Medulla oblongata (tissue), 1 donor: ENCODE data around the gene RPS19BP1.
"Not testable (repeated sequence)": the region's sequence is repeated elsewhere in the genome, so short reads cannot be mapped to it uniquely, and the experiment has no call there.

ENCODE experiments used
- DNase-seq: peaks from one replicate; pipeline ENCODE4 v3.0.0-alpha.2; 2015; ENCODE audit errors: extremely low spot score

The RPS19BP1 gene

GRCh38 chr22:39514373-39514973 is 18.1 kb downstream of the RPS19BP1 start:
- DNase-seq: peak; percentile 76

GRCh38 chr22:39513791-39514190 is 18.8 kb downstream of the RPS19BP1 start:
- no peak for DNase-seq

GRCh38 chr22:39512026-39512425 is 20.5 kb downstream of the RPS19BP1 start:
- no peak for DNase-seq

GRCh38 chr22:39511226-39511625 is 21.3 kb downstream of the RPS19BP1 start:
- no peak for DNase-seq

- no peak for DNase-seq
These were observed 21.9 kb downstream of the RPS19BP1 start for GRCh38 chr22:39510529-39511149.

DNA sequence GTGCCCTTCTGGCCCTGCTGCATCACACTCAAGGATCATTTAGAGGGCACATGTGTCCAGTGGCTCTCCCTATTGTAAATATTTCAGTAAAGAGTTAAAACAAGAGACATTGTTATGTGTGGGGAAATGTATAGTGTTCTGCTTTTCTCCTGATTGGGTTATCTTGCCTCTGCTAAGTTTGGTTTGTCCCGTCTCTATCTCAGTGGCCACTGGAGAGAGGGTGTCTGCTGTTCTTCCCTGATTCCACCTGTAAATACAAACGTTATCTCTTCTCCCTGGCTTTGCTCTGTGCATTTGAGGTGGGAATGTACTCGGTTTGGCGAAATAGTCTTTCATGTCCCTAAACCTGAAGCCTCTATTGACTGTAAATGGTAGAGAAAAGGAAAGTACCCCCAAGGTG is 24.2 kb downstream of the RPS19BP1 start:
- DNase-seq: no peak

- not testable (repeated sequence) for DNase-seq
These were observed 25.5 kb downstream of the RPS19BP1 start for GRCh38 chr22:39507021-39507420.

DNA sequence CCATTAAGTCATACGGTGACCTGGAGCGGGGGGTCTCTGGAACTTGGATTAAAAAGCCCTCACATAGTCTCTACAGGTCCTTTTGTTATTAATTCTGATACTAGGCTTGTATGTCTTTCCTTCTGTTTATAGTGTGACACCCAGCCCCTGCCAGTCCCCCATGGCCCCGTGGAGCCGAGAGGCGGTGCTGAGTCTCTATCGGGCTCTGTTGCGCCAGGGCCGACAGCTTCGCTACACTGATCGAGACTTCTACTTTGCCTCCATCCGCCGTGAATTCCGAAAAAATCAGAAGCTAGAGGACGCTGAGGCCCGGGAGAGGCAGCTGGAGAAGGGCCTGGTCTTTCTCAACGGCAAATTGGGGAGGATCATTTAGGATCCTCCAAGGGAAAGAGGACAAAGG is 28.5 kb downstream of the RPS19BP1 start:
- no peak for DNase-seq

DNA sequence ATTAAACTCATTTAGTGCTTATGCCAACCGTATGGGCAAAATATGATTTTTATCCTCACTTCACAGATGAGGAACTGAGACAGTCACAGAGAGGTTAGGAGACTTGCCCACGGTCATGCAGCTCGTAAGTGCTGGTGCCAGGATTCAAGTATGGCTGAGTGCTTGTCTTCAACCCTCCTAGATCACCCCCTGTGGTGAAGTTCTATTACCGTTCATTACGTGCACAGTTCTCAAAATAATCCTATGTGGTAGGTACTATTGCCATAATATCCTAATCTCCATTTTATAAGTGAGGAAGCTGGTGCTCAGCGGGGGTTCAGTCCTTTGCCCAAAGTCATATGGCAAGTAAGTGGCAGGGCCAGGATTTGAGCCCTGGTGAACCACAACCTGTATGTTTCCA is 28.9 kb downstream of the RPS19BP1 start:
- no peak for DNase-seq

DNA sequence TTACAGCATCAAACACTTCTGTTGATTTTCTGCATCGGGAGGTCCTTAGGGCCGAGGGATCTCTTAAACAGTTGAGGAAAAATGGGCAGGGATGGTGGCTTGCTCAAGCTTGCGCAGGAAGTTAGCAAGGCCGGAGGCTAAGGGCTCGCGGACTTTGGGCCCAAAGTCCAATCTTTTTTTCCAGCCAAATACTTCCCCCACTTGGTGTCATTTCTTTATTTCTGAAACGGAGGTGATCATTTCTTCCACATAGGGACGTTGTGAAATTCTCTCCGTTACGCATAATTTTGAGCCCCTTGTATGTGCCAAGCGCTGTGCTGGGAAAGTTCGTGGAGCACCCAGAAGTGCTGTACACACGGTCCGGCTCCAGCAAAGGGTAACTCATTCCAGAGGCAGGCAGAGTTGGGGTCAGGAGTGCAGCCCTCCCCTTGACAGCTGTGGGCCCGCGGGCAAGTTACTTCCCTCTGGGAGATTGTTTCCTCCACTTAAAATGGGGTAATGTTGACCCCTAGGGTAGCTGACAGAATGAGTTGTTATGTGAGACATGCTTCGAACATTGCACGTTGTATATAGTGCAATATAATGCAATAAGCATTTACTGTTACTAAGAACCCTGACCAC is 29.6 kb downstream of the RPS19BP1 start:
- DNase-seq: no peak

DNA sequence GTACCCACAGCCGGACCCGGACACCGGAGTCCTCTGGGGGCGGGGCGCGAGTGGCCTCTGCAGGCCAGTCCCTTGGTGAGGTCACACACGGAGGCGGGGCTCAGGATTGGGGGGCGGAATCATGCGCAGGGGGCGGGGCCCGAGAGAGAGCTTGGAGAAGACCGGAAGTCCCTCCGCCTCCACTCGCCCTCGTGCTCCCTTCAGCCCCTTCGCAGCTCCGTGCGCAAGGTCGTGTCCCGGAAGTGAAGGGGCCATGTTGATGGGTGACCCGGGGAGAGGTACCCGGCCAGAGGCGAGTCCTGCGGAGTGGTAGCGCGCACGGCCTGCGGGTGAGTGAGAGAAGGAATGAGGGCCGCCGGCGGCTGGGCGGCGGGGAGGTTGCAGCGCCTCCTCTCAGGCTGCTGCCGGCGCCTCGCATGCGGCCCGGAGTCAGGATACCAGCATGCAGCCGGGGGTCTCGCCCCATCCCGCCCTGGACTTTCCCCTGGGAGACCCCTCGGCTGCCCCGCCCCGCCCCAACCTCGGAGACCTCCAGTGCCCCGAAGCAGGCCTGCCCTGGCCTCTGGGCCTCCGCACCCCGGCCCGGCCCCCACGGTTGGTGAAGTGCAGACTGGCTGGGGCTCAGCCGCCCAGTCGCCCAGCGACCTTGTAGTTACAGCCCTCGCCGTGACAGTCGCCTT is 30.3 kb downstream of the RPS19BP1 start, which contains the start of gene MIEF1:
Gene MIEF1 (plus strand): TSS at position 182 of the 680 bp plus-strand sequence. CDS start 9,005 bp downstream, outside the sequence.
- peak; percentile 99 for DNase-seq

DNA sequence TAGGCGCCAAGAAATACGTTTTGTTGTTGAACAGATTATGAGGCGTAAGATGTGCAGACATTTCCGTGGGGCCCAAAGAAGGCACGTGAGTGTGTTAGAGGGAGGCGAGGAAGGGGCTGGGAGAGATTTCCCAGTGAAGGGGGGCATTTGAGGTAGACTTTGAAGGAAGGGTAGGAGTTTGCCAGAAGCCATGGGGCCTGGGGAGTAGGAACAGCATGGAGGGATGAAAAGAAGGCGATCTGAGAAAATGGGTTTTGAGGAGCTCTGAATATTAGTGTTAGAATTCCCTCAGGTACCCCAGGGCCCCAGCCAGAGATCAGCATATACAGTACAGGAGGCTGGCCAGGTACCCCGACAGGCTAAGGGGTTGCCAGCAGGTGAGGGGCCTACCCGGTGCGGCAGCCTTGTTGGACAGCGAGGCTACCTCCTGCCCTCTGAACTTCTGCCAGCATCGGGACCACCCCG is 30.9 kb downstream of the RPS19BP1 start:
- no peak for DNase-seq

DNA sequence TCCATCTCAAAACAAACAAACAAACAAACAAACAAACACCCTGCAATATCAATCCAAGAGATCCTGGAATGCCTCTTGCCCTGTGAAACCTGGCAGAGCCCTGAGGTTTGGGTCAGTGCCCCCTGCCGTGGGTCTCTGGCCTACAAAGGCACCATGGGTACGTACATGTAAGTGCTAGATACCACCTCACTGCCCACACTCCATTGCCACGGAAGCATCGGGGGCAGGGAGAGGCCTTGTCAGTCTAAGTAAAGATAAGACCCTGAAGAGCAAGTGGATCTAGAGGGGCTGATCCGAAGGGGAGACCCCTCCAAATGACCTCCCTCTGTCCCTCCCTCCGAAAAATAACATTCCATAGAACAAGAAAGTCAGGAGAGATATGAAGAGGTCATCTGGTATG is 32.4 kb downstream of the RPS19BP1 start:
- DNase-seq: no peak

DNA sequence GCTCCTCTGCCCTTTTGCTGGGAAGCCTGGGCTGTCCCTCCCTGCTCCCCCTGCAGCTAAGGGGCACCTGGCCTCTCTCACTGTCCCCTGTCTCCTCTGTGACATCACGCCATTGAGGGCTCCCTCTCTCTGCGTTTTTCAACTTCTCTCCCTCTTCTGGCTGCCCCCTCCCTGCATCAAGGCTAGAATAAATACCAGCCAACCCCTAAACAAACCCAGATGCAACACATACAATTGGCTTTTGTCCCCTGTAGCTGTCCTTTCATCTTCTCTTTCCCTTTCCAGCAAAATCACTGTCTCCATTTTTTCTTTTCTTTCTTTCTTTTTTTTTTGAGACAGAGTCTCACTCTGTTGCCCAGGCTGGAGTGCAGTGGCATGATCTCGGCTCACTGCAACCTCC is 33.7 kb downstream of the RPS19BP1 start:
- peak; percentile 81 for DNase-seq

GRCh38 chr22:39498368-39498767 is 34.2 kb downstream of the RPS19BP1 start:
- DNase-seq: peak; percentile 60

- DNase-seq: no peak
These were observed 35.1 kb downstream of the RPS19BP1 start for GRCh38 chr22:39497429-39497828.

- DNase-seq: peak; percentile 94
These were observed 36.3 kb downstream of the RPS19BP1 start for GRCh38 chr22:39496131-39496838.

DNA sequence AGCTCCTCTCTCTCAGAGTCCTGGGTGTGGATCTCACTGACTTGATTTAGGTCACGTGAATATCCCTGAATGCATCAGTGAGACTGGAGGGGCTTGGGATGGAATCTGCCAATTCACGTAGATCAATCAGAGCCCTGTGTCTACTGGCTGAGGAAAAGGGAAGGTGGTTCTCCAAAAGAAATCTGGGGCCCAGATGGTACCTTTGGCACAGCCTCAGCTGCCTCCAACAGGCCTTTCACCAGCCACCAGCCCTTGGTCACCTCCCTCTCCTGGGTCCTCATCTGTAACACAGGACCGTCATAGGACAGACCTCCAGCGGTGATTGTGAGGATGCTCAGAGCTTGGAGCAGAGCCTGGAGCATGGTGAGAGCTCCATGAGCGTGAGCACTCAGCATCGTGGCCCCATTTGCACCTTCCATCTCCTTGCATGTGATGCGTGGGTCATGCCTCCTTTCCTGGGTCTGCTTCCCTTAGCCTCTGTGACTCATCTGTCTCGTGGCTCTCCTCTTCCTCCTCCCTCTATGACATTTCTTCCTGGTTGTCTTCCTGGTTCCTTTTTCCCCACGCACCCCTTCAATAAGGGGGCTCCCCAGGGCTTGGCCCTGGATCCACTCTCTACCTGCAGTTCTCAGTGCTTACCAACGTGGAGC is 38.0 kb downstream of the RPS19BP1 start:
- DNase-seq: no peak

GRCh38 chr22:39493759-39494158 is 38.8 kb downstream of the RPS19BP1 start:
- DNase-seq: no peak

DNA sequence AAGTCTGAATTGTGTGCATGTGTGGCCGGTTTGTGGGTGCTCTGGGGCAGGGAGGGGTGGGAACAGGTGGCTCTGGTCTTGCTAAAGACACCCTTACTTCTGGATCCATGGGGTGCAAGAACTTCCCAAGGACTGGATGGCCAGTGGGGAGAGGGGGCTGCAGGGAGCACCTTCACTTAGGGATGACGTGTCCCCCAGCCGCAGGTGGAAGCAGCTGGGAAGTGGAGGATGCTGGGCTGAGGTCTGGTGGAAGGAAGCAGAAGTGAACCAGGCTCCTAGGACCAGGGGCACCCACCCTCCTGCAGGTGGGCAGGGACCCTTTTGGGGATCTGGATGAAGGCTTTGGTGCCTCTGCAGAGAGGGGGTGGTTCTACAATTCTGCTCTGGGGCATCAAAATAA is 40.4 kb downstream of the RPS19BP1 start:
- DNase-seq: no peak

GRCh38 chr22:39491696-39492095 is 40.9 kb downstream of the RPS19BP1 start:
- no peak for DNase-seq
